ENCODE data around the gene FBF1. TPM values are rescaled to one million over a fixed set of nuclear protein-coding genes. Genes with fewer than 3 reads are reported as not detected.

Gene FBF1
- total and polyA plus RNA-seq, 2 of the 8 experiments (the other 6 are each of a cell fraction or from before 2014, with no cell fraction given), result 8.1 to 13.1 TPM

- TF ChIP-seq CHD2 (IDR thresholded peaks at IDR 0.05; ENCODE audit: low read length) (peak; percentile 29; the same call in 1 of the 2 replicates), RBBP5 (IDR thresholded peaks at IDR 0.05; ENCODE audit: borderline replicate concordance, low read depth, low read length) (no peak), RXRA (IDR thresholded peaks at IDR 0.05; ENCODE audit: insufficient read depth, low read depth, low read length) (no peak), TEAD4 (IDR thresholded peaks at IDR 0.05; ENCODE audit: low read depth, low read length) (peak; percentile 44; the same call in 1 of the 2 replicates), MAX (IDR thresholded peaks at IDR 0.05) (peak; percentile 72)
These were observed 62.5 kb downstream of the FBF1 start, which contains the start of gene TRIM47 (continued) for GRCh38 chr17:75878174-75878998.
